GM23338 (cell line): ENCODE measurements around the gene GPR158. TPM values are rescaled to one million over a fixed set of nuclear protein-coding genes. Genes with fewer than 3 reads are reported as not detected.
"Not testable (repeated sequence)": the region's sequence is repeated elsewhere in the genome, so short reads cannot be mapped to it uniquely, and the experiment has no call there.

ENCODE experiments used
- ATAC-seq: fragments of 200-7000 bp; cut with Tn5 transposase; 3 replicates; pipeline ENCODE4 v1.9.1; 2020
- DNase-seq: peaks from one replicate; pipeline ENCODE4 v3.0.0-alpha.2; 2015; ENCODE audit warnings: low spot score
- H2AFZ ChIP-seq: fragments of 200-600 bp; sonication (generic); 2 replicates; pipeline ENCODE4 v1.8.0; 2016; ENCODE audit warnings: antibody characterized with exemption, mild to moderate bottlenecking, moderate library complexity
- H3F3A ChIP-seq: fragments of 200-600 bp; sonication (generic); replicated peaks from 2 replicates; pipeline ENCODE4 v1.8.0; 2017; ENCODE audit warnings: antibody characterized with exemption, mixed run types, low read depth
- H3K27ac ChIP-seq: fragments of 200-600 bp; sonication (generic); 2 replicates; pipeline ENCODE4 v1.6.1; 2016; ENCODE audit warnings: low read depth
- H3K27me3 ChIP-seq: fragments of 200-600 bp; sonication (generic); 2 replicates; pipeline ENCODE4 v1.8.0; 2016; ENCODE audit warnings: mild to moderate bottlenecking, mixed run types, moderate library complexity; ENCODE audit not compliant: insufficient read depth
- H3K36me3 ChIP-seq: fragments of 200-600 bp; sonication (generic); 2 replicates; pipeline ENCODE4 v1.8.0; 2016; ENCODE audit warnings: mild to moderate bottlenecking; ENCODE audit not compliant: insufficient read depth
- H3K4me1 ChIP-seq: fragments of 200-600 bp; sonication (generic); 2 replicates; pipeline ENCODE4 v1.8.0; 2016; ENCODE audit warnings: mild to moderate bottlenecking, moderate library complexity; ENCODE audit not compliant: insufficient read depth
- H3K4me2 ChIP-seq: fragments of 200-600 bp; sonication (generic); 2 replicates; pipeline ENCODE4 v1.7.1; 2017; ENCODE audit warnings: mixed run types
- H3K4me3 ChIP-seq: fragments of 200-600 bp; sonication (generic); 2 replicates; pipeline ENCODE4 v1.6.1; 2016; ENCODE audit warnings: mixed run types
- H3K79me2 ChIP-seq: fragments of 200-600 bp; sonication (generic); replicated peaks from 2 replicates; pipeline ENCODE4 v1.8.0; 2017; ENCODE audit warnings: mild to moderate bottlenecking; ENCODE audit not compliant: insufficient read depth
- H3K9me2 ChIP-seq: fragments of 200-600 bp; sonication (generic); 2 replicates; pipeline ENCODE4 v1.8.0; 2017; ENCODE audit not compliant: insufficient read depth
- H4K20me1 ChIP-seq: fragments of 200-600 bp; sonication (generic); replicated peaks from 2 replicates; pipeline ENCODE4 v1.8.0; 2017; ENCODE audit warnings: mild to moderate bottlenecking; ENCODE audit not compliant: insufficient read depth
- H3K27ac Mint-ChIP-seq: 2 replicates; pipeline ENCODE4 v1.8.0; 2020; ENCODE audit warnings: inconsistent platforms, mild to moderate bottlenecking, moderate library complexity, mixed read lengths
- H3K27me3 Mint-ChIP-seq: 3 replicates; pipeline ENCODE4 v1.8.0; 2022; ENCODE audit warnings: low read depth, mild to moderate bottlenecking, moderate library complexity, mixed read lengths, inconsistent platforms; ENCODE audit not compliant: insufficient read depth, poor library complexity
- H3K36me3 Mint-ChIP-seq: 3 replicates; pipeline ENCODE4 v1.8.0; 2021; ENCODE audit warnings: low read depth, mild to moderate bottlenecking, inconsistent platforms, moderate library complexity, mixed read lengths
- H3K4me1 Mint-ChIP-seq: 3 replicates; pipeline ENCODE4 v1.8.0; 2020; ENCODE audit warnings: mild to moderate bottlenecking, inconsistent platforms, mixed read lengths
- H3K4me3 Mint-ChIP-seq: 3 replicates; pipeline ENCODE4 v1.8.0; 2021; ENCODE audit warnings: moderate library complexity, mild to moderate bottlenecking, inconsistent platforms, mixed read lengths
- H3K9me3 Mint-ChIP-seq: 3 replicates; pipeline ENCODE4 v1.8.0; 2020; ENCODE audit warnings: moderate library complexity, mild to moderate bottlenecking, inconsistent platforms, mixed read lengths
- CREB1 ChIP-seq: fragments of 250-450 bp; sonication (Bioruptor Pico); IDR thresholded peaks from 2 replicates; pipeline ENCODE4 v1.5.0; 2020; ENCODE audit warnings: low read depth, mild to moderate bottlenecking, moderate library complexity
- ETS1 ChIP-seq: IDR thresholded peaks from 2 replicates; pipeline ENCODE4 v1.6.1; 2016; ENCODE audit warnings: antibody characterized with exemption
- EZH2 ChIP-seq: fragments of 200-600 bp; sonication (generic); IDR thresholded peaks from one replicate; pipeline ENCODE4 v1.8.0; 2017; ENCODE audit warnings: antibody characterized with exemption, mild to moderate bottlenecking, low read depth; ENCODE audit not compliant: unreplicated experiment
- EZH2phosphoT487 ChIP-seq: fragments of 200-600 bp; sonication (generic); IDR thresholded peaks from one replicate; pipeline ENCODE4 v1.8.1; 2018; ENCODE audit warnings: antibody characterized with exemption; ENCODE audit not compliant: unreplicated experiment
- JUNB ChIP-seq: IDR thresholded peaks from one replicate; pipeline ENCODE4 v1.6.1; 2016; ENCODE audit warnings: antibody characterized with exemption; ENCODE audit not compliant: unreplicated experiment
- NANOG ChIP-seq: IDR thresholded peaks from 2 replicates; pipeline ENCODE4 v1.6.1; 2016; ENCODE audit warnings: antibody characterized with exemption, borderline replicate concordance
- STAT1 ChIP-seq: IDR thresholded peaks from one replicate; pipeline ENCODE4 v1.6.1; 2016; ENCODE audit warnings: antibody characterized with exemption; ENCODE audit not compliant: unreplicated experiment
- ZNF331 ChIP-seq: fragments of 250-450 bp; sonication (Bioruptor Pico); IDR thresholded peaks from 2 replicates; pipeline ENCODE4 v1.5.0; 2020; ENCODE audit warnings: low read depth, mild to moderate bottlenecking, moderate library complexity
- polyA plus RNA-seq: library from polyadenylated mRNA; unstranded; fragments of >200 nt; fragmentation: Nextera tagmentation; extraction: Ambion mirVana; gene quantifications from 2 replicates; pipeline ENCODE4 v1.2.1, GENCODE V29; 2016
- total RNA-seq: library from RNA; depleted of rRNA; stranded (reverse); fragments of >200 nt; shearing (Covaris generic); gene quantifications from 2 replicates; pipeline ENCODE4 v1.2.3, GENCODE V29; 2014
- TF ChIP-seq, protein P1 (sequence below), 2 experiments: fragments of 200-600 bp in 1 of 2; sonication (generic) in 1 of 2; conservative IDR thresholded peaks; 2 replicates each; pipeline versions ENCODE4 v1.5.1 to v1.6.1; 2016 to 2017; ENCODE audit warnings: antibody characterized with exemption in 2 of 2, low read depth in 2 of 2, mild to moderate bottlenecking in 2 of 2, moderate library complexity in 1 of 2
- TF ChIP-seq, protein P2 (sequence below): fragments of 250-450 bp; sonication (Bioruptor Pico); IDR thresholded peaks from 2 replicates; pipeline ENCODE4 v1.5.0; 2020; ENCODE audit warnings: mild to moderate bottlenecking, moderate library complexity

Gene GPR158
- total and polyA plus RNA-seq, 2 experiments from 2014 or later = 0.13 to 1.5 TPM

DNA sequence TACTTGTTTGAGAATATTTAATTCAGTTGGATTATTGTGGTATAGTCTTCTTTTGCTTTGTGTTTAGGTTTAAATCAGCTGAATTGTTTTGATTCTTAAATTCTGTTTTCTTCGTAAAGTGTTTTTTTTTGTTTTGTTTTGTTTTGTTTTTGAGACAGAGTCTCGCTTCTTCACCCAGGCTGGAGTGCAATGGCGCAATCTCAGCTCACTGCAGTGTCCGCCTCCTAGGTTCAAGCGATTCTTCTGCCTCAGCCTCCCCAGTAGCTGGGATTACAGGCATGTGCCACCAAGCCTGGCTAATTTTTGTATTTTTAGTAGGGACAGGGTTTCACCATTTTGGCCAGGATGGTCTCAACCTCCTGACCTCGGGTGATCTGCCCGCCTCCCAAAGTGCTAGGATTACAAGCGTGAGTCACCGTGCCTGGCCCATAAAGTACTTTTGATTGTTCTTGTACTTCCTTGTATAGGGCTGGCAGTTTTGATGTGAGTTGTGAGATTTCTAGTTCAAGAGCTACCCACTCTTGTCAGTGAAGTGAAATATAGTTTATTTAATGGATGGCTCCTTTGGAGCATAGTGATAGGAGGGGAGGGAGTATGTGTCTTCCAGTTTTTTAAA lies 142.9 kb downstream of the GPR158 start:
- not testable (repeated sequence) for H4K20me1 ChIP-seq, H3K4me3 ChIP-seq, H3K27me3 Mint-ChIP-seq, H3K27me3 ChIP-seq, H3K9me3 Mint-ChIP-seq, H3K79me2 ChIP-seq, H3K4me1 ChIP-seq, H2AFZ ChIP-seq, ATAC-seq, H3K36me3 Mint-ChIP-seq, DNase-seq, H3K9me2 ChIP-seq, H3K4me1 Mint-ChIP-seq, H3K27ac Mint-ChIP-seq, H3K27ac ChIP-seq, H3K36me3 ChIP-seq, H3K4me3 Mint-ChIP-seq, H3K4me2 ChIP-seq, H3F3A ChIP-seq

- no peak for ATAC-seq
- no peak overlapping the region for H3K27ac Mint-ChIP-seq
- no peaks in the 10 kb centered on the region for H3K9me2 ChIP-seq
- no peaks in the 10 kb centered on the region for H3K36me3 ChIP-seq
- H3K4me1 Mint-ChIP-seq = peaks cover 10% of the 10 kb centered on the region; the same call in 2 of the 3 replicates
- H3K27me3 ChIP-seq = no peaks in the 10 kb centered on the region
- H3K4me2 ChIP-seq = no peak overlapping the region
- no peak overlapping the region for H2AFZ ChIP-seq
- H3K27me3 Mint-ChIP-seq = peaks cover 3% of the 10 kb centered on the region
- H3K4me3 Mint-ChIP-seq = no peak overlapping the region
- no peaks in the 10 kb centered on the region for H3K79me2 ChIP-seq
- H3K36me3 Mint-ChIP-seq = no peaks in the 10 kb centered on the region
- DNase-seq = no peak
- H3K9me3 Mint-ChIP-seq = no peaks in the 10 kb centered on the region; the same call in 2 of the 3 replicates
- no peak overlapping the region for H3K27ac ChIP-seq
- H3K4me1 ChIP-seq = peaks cover 14% of the 10 kb centered on the region
- no peaks in the 10 kb centered on the region for H4K20me1 ChIP-seq
- no peaks in the 10 kb centered on the region for H3F3A ChIP-seq
- H3K4me3 ChIP-seq = no peak overlapping the region
- no peak for TF ChIP-seq STAT1
- no peak for TF ChIP-seq NANOG
- no peak for TF ChIP-seq ETS1
- no peak for TF ChIP-seq CREB1 (CRISPR knock-in tag)
- no peak for TF ChIP-seq JUNB
- TF ChIP-seq EZH2 = no peak
- TF ChIP-seq EZH2phosphoT487 = no peak
- TF ChIP-seq, protein P1, sequence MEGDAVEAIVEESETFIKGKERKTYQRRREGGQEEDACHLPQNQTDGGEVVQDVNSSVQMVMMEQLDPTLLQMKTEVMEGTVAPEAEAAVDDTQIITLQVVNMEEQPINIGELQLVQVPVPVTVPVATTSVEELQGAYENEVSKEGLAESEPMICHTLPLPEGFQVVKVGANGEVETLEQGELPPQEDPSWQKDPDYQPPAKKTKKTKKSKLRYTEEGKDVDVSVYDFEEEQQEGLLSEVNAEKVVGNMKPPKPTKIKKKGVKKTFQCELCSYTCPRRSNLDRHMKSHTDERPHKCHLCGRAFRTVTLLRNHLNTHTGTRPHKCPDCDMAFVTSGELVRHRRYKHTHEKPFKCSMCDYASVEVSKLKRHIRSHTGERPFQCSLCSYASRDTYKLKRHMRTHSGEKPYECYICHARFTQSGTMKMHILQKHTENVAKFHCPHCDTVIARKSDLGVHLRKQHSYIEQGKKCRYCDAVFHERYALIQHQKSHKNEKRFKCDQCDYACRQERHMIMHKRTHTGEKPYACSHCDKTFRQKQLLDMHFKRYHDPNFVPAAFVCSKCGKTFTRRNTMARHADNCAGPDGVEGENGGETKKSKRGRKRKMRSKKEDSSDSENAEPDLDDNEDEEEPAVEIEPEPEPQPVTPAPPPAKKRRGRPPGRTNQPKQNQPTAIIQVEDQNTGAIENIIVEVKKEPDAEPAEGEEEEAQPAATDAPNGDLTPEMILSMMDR (conservative IDR thresholded peaks at IDR 0.05; ENCODE audit: low read depth in 2 of 2) = no peak
- no peak for TF ChIP-seq ZNF331
- TF ChIP-seq, protein P2, sequence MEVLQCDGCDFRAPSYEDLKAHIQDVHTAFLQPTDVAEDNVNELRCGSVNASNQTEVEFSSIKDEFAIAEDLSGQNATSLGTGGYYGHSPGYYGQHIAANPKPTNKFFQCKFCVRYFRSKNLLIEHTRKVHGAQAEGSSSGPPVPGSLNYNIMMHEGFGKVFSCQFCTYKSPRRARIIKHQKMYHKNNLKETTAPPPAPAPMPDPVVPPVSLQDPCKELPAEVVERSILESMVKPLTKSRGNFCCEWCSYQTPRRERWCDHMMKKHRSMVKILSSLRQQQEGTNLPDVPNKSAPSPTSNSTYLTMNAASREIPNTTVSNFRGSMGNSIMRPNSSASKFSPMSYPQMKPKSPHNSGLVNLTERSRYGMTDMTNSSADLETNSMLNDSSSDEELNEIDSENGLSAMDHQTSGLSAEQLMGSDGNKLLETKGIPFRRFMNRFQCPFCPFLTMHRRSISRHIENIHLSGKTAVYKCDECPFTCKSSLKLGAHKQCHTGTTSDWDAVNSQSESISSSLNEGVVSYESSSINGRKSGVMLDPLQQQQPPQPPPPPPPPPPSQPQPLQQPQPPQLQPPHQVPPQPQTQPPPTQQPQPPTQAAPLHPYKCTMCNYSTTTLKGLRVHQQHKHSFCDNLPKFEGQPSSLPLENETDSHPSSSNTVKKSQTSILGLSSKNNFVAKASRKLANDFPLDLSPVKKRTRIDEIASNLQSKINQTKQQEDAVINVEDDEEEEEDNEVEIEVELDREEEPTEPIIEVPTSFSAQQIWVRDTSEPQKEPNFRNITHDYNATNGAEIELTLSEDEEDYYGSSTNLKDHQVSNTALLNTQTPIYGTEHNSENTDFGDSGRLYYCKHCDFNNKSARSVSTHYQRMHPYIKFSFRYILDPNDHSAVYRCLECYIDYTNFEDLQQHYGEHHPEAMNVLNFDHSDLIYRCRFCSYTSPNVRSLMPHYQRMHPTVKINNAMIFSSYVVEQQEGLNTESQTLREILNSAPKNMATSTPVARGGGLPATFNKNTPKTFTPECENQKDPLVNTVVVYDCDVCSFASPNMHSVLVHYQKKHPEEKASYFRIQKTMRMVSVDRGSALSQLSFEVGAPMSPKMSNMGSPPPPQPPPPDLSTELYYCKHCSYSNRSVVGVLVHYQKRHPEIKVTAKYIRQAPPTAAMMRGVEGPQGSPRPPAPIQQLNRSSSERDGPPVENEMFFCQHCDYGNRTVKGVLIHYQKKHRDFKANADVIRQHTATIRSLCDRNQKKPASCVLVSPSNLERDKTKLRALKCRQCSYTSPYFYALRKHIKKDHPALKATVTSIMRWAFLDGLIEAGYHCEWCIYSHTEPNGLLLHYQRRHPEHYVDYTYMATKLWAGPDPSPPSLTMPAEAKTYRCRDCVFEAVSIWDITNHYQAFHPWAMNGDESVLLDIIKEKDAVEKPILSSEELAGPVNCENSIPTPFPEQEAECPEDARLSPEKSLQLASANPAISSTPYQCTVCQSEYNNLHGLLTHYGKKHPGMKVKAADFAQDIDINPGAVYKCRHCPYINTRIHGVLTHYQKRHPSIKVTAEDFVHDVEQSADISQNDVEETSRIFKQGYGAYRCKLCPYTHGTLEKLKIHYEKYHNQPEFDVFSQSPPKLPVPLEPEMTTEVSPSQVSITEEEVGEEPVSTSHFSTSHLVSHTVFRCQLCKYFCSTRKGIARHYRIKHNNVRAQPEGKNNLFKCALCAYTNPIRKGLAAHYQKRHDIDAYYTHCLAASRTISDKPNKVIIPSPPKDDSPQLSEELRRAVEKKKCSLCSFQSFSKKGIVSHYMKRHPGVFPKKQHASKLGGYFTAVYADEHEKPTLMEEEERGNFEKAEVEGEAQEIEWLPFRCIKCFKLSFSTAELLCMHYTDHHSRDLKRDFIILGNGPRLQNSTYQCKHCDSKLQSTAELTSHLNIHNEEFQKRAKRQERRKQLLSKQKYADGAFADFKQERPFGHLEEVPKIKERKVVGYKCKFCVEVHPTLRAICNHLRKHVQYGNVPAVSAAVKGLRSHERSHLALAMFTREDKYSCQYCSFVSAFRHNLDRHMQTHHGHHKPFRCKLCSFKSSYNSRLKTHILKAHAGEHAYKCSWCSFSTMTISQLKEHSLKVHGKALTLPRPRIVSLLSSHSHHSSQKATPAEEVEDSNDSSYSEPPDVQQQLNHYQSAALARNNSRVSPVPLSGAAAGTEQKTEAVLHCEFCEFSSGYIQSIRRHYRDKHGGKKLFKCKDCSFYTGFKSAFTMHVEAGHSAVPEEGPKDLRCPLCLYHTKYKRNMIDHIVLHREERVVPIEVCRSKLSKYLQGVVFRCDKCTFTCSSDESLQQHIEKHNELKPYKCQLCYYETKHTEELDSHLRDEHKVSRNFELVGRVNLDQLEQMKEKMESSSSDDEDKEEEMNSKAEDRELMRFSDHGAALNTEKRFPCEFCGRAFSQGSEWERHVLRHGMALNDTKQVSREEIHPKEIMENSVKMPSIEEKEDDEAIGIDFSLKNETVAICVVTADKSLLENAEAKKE (CRISPR knock-in tag) = no peak
Observed at GRCh38 chr10:25327273-25327672, 152.5 kb downstream of the GPR158 start.
